ENCODE measurements around the gene ZNF280A.

ZNF280A gene

GRCh38 chr22:22528780-22529179 lies 8.7 kb upstream of the ZNF280A start:
- Histone ChIP-seq H3K9me3 (no peaks in the 10 kb centered on the region), H3K4me1 (no peaks in the 10 kb centered on the region), H3K36me3 (no peaks in the 10 kb centered on the region), H3K27me3 (peaks cover 12% of the 10 kb centered on the region), H3K4me3 (ENCODE audit: low read depth, low read length) (no peak overlapping the region)
- DNase-seq = no peak
- TF ChIP-seq CTCF (IDR thresholded peaks at IDR 0.05; ENCODE audit: low read depth, low read length) = no peak

GRCh38 chr22:22527312-22527711 lies 7.2 kb upstream of the ZNF280A start:
- no peak overlapping the region for H3K4me3 ChIP-seq (ENCODE audit: low read depth, low read length)
- no peak for DNase-seq
- no peaks in the 10 kb centered on the region for H3K36me3 ChIP-seq
- no peaks in the 10 kb centered on the region for H3K9me3 ChIP-seq
- no peak for TF ChIP-seq CTCF (IDR thresholded peaks at IDR 0.05; ENCODE audit: low read depth, low read length)
- no peaks in the 10 kb centered on the region for H3K4me1 ChIP-seq
- peaks cover 15% of the 10 kb centered on the region for H3K27me3 ChIP-seq

GRCh38 chr22:22526125-22526912 lies 6.2 kb upstream of the ZNF280A start:
- DNase-seq = no peak
- no peaks in the 10 kb centered on the region for H3K36me3 ChIP-seq
- H3K27me3 ChIP-seq = peaks cover 15% of the 10 kb centered on the region
- no peaks in the 10 kb centered on the region for H3K4me1 ChIP-seq
- TF ChIP-seq CTCF (IDR thresholded peaks at IDR 0.05; ENCODE audit: low read depth, low read length) = no peak
- H3K9me3 ChIP-seq = no peaks in the 10 kb centered on the region
- no peak overlapping the region for H3K4me3 ChIP-seq (ENCODE audit: low read depth, low read length)

- Histone ChIP-seq H3K4me3 (ENCODE audit: low read depth, low read length) (no peak overlapping the region), H3K27me3 (peaks cover 20% of the 10 kb centered on the region), H3K36me3 (no peaks in the 10 kb centered on the region), H3K9me3 (no peaks in the 10 kb centered on the region), H3K4me1 (no peaks in the 10 kb centered on the region)
- TF ChIP-seq CTCF (IDR thresholded peaks at IDR 0.05; ENCODE audit: low read depth, low read length) = no peak
- no peak for DNase-seq
These were observed 3.4 kb upstream of the ZNF280A start for GRCh38 chr22:22523494-22523893.

GRCh38 chr22:22521631-22522030 lies 1.6 kb upstream of the ZNF280A start:
- no peak overlapping the region for H3K4me3 ChIP-seq (ENCODE audit: low read depth, low read length)
- peaks cover 20% of the 10 kb centered on the region for H3K27me3 ChIP-seq
- no peaks in the 10 kb centered on the region for H3K36me3 ChIP-seq
- H3K9me3 ChIP-seq = no peaks in the 10 kb centered on the region
- no peak for DNase-seq
- H3K4me1 ChIP-seq = no peaks in the 10 kb centered on the region
- no peak for TF ChIP-seq CTCF (IDR thresholded peaks at IDR 0.05; ENCODE audit: low read depth, low read length)

Data from BE2C (cell line).